Inflammatory macrophage (primary cell): ENCODE measurements around the gene SORCS2.

Source experiments
- DNase-seq, 2 donors: peaks; one replicate each; pipeline ENCODE4 v3.0.0-alpha.2; 2020 to 2022

SORCS2 gene

GRCh38 chr4:7646384-7647061 lies 454.2 kb downstream of the SORCS2 start:
- DNase-seq, result no peak

GRCh38 chr4:7647186-7647585 lies 454.8 kb downstream of the SORCS2 start:
- DNase-seq, result peak; percentile 48 to 49

- peak; percentile 95 to 96 for DNase-seq
These were observed 455.5 kb downstream of the SORCS2 start for GRCh38 chr4:7647600-7648543.

GRCh38 chr4:7648544-7649395 lies 456.4 kb downstream of the SORCS2 start:
- no peak for DNase-seq

GRCh38 chr4:7649411-7649740 lies 457.0 kb downstream of the SORCS2 start:
- DNase-seq, result no peak

- DNase-seq, result peak; percentile 81 to 88
These were observed 457.6 kb downstream of the SORCS2 start for GRCh38 chr4:7649741-7650531.

GRCh38 chr4:7650606-7651385 lies 458.5 kb downstream of the SORCS2 start:
- DNase-seq, result no peak

- DNase-seq, result peak; percentile 22 to 26
These were observed 459.2 kb downstream of the SORCS2 start for GRCh38 chr4:7651461-7651921.

- DNase-seq, result no peak
These were observed 459.7 kb downstream of the SORCS2 start for GRCh38 chr4:7652006-7652405.

GRCh38 chr4:7652451-7652881 lies 460.1 kb downstream of the SORCS2 start:
- DNase-seq, result no peak

GRCh38 chr4:7652906-7653305 lies 460.6 kb downstream of the SORCS2 start:
- no peak for DNase-seq

- DNase-seq, result peak; percentile 83 to 87
These were observed 461.4 kb downstream of the SORCS2 start for GRCh38 chr4:7653510-7654369.

GRCh38 chr4:7654550-7655445 lies 462.5 kb downstream of the SORCS2 start:
- no peak for DNase-seq

- no peak for DNase-seq
These were observed 463.3 kb downstream of the SORCS2 start for GRCh38 chr4:7655511-7656243.

- DNase-seq, result no peak
These were observed 464.0 kb downstream of the SORCS2 start for GRCh38 chr4:7656244-7656800.

GRCh38 chr4:7657545-7658297 lies 465.4 kb downstream of the SORCS2 start:
- no peak for DNase-seq
